Forelimb muscle (tissue), 1 donor: Measurements from ENCODE around the gene SERPINB4. TPM values are rescaled to one million over a fixed set of nuclear protein-coding genes. Genes with fewer than 3 reads are reported as not detected.

Experiments
- DNase-seq: peaks from one replicate; pipeline ENCODE4 v3.0.0-alpha.2; 2013; ENCODE audit warnings: low read depth
- polyA plus RNA-seq: library from polyadenylated mRNA; unstranded; fragments of 120-200 nt; gene quantifications from one replicate; pipeline ENCODE4 v1.2.1, GENCODE V29; 2013; ENCODE audit not compliant: insufficient read length

Gene SERPINB4
- polyA plus RNA-seq, 1 donor, result not detected

DNA sequence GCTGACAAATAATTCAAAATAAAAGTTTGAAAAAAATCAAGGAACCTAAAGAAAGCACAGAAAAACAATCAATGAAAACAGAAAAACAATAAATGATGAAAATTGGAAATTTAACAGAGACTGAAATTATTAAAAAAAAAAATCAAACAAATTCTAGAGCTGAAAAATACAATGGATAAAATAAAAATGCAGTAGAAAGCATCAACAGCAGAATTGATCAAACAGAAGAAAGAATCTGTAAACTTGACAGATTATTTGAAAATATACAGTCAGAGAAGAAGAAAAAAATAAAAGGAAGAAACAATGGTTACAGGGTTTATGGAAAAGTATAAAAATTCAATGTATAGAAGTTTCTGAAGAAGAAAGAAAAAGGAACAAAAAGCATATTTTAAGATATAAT is 16.2 kb downstream of the SERPINB4 start:
- DNase-seq, result no peak

- DNase-seq, result no peak
These were observed 17.6 kb downstream of the SERPINB4 start for GRCh38 chr18:63626431-63626830.

DNA sequence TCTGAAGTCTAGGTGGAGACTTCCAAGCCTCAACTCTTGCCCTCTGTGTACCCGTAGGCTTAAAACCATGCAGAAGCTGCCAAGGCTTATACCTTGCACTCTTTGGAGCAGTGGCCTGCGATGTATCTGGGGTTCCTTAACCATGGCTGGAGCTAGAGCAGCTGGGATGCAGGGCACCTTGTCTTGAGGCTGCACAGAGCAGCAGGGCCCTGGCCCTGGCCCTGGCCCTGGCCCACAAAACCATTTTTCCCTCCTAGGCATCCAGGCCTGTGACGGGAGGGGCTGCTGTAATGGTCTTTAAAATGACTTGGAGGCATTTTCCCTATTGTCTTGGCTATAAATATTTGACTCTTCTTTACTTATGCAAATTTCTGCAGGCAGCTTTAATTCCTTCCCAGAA is 19.2 kb downstream of the SERPINB4 start:
- no peak for DNase-seq

- no peak for DNase-seq
These were observed 24.4 kb downstream of the SERPINB4 start for GRCh38 chr18:63619661-63620060.

DNA sequence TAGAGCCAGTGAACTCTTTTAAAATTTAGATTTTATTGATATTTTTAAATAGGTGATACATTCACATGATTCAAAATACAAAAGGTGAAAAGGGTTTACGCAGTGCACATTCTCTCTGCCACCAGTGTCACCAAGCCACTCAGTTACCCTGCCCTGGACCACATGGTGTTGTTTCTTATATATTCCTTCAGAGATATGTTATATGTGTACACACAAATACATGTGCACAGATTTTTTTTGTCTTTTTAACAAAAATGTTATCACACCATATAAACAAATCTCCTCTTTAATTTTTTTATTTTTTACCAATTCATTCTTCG is 26.2 kb downstream of the SERPINB4 start:
- no peak for DNase-seq

DNA sequence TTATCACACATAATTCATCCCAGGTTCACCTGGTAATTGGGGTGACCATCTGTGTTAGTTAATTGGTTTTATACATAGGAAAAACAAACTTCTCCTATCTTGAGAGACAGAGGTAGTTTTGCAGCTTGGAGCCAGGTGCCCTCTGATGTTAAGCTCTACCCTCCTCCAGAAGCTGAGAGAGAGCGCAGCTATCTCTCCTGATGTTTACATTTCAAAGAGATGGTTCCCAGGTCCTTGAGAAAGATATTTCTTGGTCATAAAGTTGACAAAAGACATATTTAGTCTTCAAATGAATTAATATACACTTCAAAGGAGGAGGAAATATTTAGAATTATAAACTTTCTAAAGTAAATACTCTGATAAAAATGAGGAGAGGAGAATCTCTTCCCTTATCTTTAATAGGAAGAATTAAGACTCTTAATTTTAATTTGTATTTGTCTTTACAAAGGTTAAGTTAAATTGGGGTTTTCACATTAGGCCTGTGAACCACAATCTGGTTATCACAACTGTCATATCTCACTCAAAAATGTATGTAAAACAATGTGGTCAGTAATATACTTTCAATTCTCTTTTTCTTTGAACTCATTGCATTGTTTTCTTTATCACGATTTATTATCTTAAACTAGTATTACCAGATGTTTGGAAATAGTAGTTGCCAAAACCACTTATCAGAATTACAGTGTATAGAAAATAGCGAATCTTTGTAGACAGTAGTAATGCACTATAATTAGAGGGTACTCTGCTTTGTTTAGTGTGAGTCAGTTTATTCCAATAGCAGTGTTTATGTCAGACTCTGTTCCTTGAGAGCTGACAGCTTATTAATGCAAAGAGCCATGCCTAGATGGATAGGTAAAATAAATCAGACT is 26.8 kb downstream of the SERPINB4 start:
- no peak for DNase-seq

DNA sequence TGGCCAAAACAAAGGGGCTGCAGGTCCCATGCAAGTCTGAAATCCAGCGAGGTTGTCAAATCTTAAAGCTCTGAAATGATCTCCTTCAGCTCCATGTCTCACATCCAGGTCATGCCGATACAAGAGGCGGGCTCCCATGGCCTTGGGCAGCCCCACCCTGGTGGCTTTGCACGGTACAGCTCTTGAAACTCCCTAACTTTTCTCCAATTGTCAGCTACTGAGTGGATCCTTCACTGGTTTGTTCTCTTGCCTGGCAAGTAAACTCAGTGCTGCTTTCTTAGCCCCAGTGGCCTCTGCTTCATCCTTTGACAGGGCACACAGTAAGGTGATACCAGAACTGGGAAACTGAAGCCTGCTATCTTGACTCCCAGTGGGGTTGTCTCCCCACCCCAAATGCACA is 30.6 kb downstream of the SERPINB4 start:
- no peak for DNase-seq

DNA sequence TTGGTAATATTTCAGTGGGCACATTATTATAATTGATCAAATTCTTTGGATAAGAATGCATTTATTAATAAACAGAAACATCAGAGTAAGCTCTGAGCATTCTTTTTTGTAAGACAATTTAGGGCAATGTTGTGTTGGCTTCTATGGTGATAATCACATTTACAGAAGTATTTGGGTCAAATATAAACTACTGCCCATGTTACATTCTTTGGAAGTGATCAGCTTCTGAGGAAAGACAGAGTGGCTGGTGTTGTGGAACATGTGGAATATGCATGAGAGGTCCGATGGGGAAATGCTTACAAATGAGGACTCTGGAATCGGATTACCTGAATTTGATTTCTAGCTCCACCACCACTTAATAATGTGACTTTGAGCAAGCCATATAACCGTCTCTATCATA is 37.5 kb downstream of the SERPINB4 start:
- DNase-seq, result no peak

GRCh38 chr18:63604791-63605567 is 39.1 kb downstream of the SERPINB4 start:
- no peak for DNase-seq

DNA sequence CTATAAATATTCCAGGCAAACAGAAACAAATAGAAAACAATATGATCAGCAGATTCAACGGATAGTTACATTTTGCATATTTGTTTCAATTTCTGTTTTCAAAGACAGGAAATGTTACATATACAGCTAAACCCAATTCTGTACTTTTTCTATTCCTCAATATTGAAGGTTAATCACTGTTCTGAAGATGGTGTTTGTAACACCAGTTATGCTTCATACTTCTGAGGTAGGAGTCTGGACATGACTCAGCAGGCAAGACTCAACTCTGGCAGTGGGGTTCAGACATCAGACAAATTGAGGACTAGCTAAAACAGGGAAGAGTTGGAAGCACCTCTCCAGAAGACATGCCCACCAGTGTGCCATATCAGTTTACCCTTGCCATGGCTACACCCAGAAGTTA is 40.3 kb downstream of the SERPINB4 start:
- no peak for DNase-seq

- no peak for DNase-seq
These were observed 40.7 kb downstream of the SERPINB4 start for GRCh38 chr18:63603355-63603754.

DNA sequence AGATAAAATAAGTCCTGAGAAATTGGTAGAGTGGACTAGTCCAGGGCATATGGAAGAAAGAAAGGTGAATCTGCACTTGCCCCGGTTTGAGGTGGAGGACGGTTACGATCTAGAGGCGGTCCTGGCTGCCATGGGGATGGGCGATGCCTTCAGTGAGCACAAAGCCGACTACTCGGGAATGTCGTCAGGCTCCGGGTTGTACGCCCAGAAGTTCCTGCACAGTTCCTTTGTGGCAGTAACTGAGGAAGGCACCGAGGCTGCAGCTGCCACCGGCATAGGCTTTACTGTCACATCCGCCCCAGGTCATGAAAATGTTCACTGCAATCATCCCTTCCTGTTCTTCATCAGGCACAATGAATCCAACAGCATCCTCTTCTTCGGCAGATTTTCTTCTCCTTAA is 47.1 kb downstream of the SERPINB4 start:
- DNase-seq, result no peak

- no peak for DNase-seq
These were observed 51.6 kb downstream of the SERPINB4 start for GRCh38 chr18:63592471-63592870.

DNA sequence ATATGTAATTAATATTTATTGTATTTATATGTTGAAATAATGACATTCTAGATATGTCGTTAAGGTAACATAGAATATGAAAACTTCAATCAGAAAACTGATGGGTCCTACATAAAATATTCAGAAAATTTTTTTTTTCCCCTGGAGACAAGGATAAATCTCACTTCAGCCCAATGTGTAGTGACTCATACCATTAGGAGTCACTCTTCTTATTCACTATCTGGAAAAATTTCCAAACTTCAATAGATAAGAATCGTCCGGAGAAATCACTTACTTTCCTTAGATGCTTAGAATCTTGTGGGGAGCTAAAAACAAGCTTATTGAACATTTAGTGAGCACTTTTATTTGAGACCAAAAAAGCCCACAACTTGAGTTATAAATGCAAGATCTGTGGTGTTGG is 52.3 kb downstream of the SERPINB4 start:
- DNase-seq, result no peak

GRCh38 chr18:63590966-63591695 is 52.9 kb downstream of the SERPINB4 start:
- no peak for DNase-seq

GRCh38 chr18:63590373-63590772 is 53.7 kb downstream of the SERPINB4 start:
- DNase-seq, result no peak

- no peak for DNase-seq
These were observed 55.1 kb downstream of the SERPINB4 start for GRCh38 chr18:63588909-63589308.

Other genes starting within 250 kb of the SERPINB4 start
- 24.1 TPM for gene VPS4B, start 221.8 kb downstream of the SERPINB4 start, polyA plus RNA-seq
- gene SERPINB5, start 167.3 kb downstream of the SERPINB4 start, polyA plus RNA-seq, result not detected
- 0.53 TPM for gene SERPINB12, start 101.9 kb downstream of the SERPINB4 start, polyA plus RNA-seq
- not detected for gene SERPINB13, start 56.9 kb downstream of the SERPINB4 start, polyA plus RNA-seq
- gene SERPINB3, start 17.6 kb upstream of the SERPINB4 start, polyA plus RNA-seq, result not detected
- gene SERPINB11, start 58.7 kb upstream of the SERPINB4 start, polyA plus RNA-seq, result not detected
- gene SERPINB7, start 131.2 kb upstream of the SERPINB4 start, polyA plus RNA-seq, result not detected
- gene SERPINB2, start 243.4 kb upstream of the SERPINB4 start, polyA plus RNA-seq, result not detected